Activated CD8-positive, alpha-beta T cell treated with anti-CD3 and anti-CD28 coated beads, Interleukin-2, amount 10 ng/mL, durations not matched to agents 7 days and 5 days (primary cell): ENCODE results near the gene TMEM233. TPM values are rescaled to one million over a fixed set of nuclear protein-coding genes. Genes with fewer than 3 reads are reported as not detected.

Source experiments
- ATAC-seq: fragments of 150-1000 bp; cut with Tn5 transposase; one replicate; pipeline ENCODE4 v1.10.0; 2021; ENCODE audit warnings: moderate library complexity
- CTCF ChIA-PET: fragments of 350-600 bp; sonication (Branson Sonifier 250); formaldehyde crosslinking; loops from one replicate; lab custom pipeline; 2021; ENCODE audit warnings: antibody characterized with exemption; lab: Charles Lee
- POLR2A ChIA-PET: fragments of 350-600 bp; sonication (Branson Sonifier 250); formaldehyde crosslinking; loops from one replicate; lab custom pipeline; 2021; ENCODE audit warnings: antibody characterized with exemption; lab: Charles Lee
- DNase-seq: peaks from one replicate; pipeline ENCODE4 v3.0.0-alpha.2; 2020
- H3K27ac Mint-ChIP-seq: one replicate; pipeline ENCODE4 v1.8.0; 2021; ENCODE audit warnings: mild to moderate bottlenecking, mixed read lengths
- H3K27me3 Mint-ChIP-seq: one replicate; pipeline ENCODE4 v1.8.0; 2021; ENCODE audit warnings: low read depth, mixed read lengths
- H3K36me3 Mint-ChIP-seq: one replicate; pipeline ENCODE4 v1.8.0; 2021; ENCODE audit warnings: low read depth, mixed read lengths
- H3K4me1 Mint-ChIP-seq: one replicate; pipeline ENCODE4 v1.8.0; 2021; ENCODE audit warnings: low read depth, mixed read lengths
- H3K4me3 Mint-ChIP-seq: one replicate; pipeline ENCODE4 v1.8.0; 2021; ENCODE audit warnings: mild to moderate bottlenecking, mixed read lengths
- H3K9me3 Mint-ChIP-seq: one replicate; pipeline ENCODE4 v1.8.0; 2022; ENCODE audit warnings: mixed read lengths; ENCODE audit not compliant: insufficient read depth
- total RNA-seq, 2 experiments: library from RNA; stranded (reverse); gene quantifications; one replicate each; pipeline ENCODE4 v1.2.3, GENCODE V29; 2021

Gene TMEM233
- total RNA-seq, 2 experiments from 2014 or later, result not detected

DNA sequence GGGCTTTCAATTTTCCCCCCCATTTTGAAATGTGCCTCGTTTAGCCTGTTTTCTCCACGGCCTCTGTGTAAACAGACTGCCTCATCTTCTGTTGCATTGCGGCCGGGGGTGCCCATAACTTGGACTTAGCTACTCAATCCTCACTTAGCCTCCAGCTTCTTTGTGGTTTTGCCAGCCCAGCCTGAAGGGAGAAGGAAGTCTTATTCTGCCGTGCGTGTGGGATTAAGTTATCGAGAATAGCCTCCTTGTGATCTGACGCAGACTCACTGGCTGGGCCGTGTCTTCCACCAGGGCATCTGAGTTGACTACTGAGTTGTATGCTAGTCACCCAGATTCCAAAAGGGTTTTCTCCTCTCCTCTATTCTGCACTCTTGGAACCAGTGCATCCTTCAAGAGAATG lies 82.4 kb downstream of the TMEM233 start:
- Mint-ChIP-seq H3K9me3 (no peaks in the 10 kb centered on the region), H3K4me3 (no peak overlapping the region), H3K36me3 (peaks cover 92% of the 10 kb centered on the region), H3K27ac (no peak overlapping the region), H3K4me1 (peaks cover 35% of the 10 kb centered on the region), H3K27me3 (no peaks in the 10 kb centered on the region)
- CTCF ChIA-PET, result no interaction called here
- DNase-seq (no peak), ATAC-seq (no peak)
- POLR2A ChIA-PET, result no interaction called here

DNA sequence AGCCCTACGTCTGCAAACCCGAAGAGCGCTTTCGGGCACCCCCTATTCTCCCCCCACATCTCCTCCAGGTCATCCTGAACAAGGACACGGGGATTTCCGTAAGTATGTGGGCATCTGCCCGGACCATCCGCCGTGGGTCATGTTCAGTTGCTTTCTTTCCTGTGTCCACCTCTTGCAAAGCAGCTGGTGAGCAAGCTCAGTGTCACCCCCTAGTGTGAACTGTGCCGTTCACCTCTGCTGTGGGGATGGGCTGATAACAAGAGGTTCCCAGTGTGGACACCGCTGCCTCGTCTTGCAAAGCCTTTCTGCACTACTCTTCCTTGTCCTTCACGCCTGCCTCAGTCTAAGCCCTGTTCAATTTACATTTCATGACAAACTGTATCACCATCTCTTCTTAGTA lies 83.0 kb downstream of the TMEM233 start:
- H3K36me3 Mint-ChIP-seq, result peaks cover 89% of the 10 kb centered on the region
- POLR2A ChIA-PET, result no interaction called here
- no peaks in the 10 kb centered on the region for H3K27me3 Mint-ChIP-seq

DNA sequence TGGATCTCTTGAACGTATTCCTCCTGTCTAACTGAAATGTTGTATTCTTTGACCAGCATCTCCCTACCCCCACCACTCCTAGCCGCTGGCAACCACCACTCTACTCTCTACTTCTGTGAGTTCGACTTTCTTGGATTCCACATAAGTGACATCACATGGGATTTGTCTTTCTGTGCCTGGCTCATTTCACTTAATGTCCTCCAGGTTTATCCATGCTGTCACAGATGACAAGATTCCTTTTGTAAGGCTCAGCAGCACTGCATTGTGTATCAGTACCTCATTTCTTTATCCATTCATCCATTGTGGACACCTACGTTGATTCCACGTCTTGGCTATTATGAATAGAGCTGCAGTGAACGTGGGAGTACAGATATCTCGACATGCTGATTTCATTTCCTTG lies 84.9 kb downstream of the TMEM233 start:
- peaks cover 28% of the 10 kb centered on the region for H3K4me1 Mint-ChIP-seq
- H3K36me3 Mint-ChIP-seq, result peaks cover 83% of the 10 kb centered on the region
- ChIA-PET POLR2A (interaction anchor here (0.8 kb wide), 1 partner anchor 10 kb away, joined by 3 read pairs; the partner anchor contains the start of gene PRKAB1), CTCF (interaction anchor here (3.5 kb wide), 1 partner anchor 10 kb away, joined by 11 read pairs; the partner anchor contains the start of gene PRKAB1)
- no peak for DNase-seq
- no peaks in the 10 kb centered on the region for H3K9me3 Mint-ChIP-seq
- no peak overlapping the region for H3K4me3 Mint-ChIP-seq
- H3K27ac Mint-ChIP-seq, result no peak overlapping the region
- no peaks in the 10 kb centered on the region for H3K27me3 Mint-ChIP-seq
- no peak for ATAC-seq

More for the DNA sequence above, 83.0 kb downstream of the TMEM233 start:
- Mint-ChIP-seq H3K4me1 (peaks cover 30% of the 10 kb centered on the region), H3K27ac (no peak overlapping the region), H3K4me3 (no peak overlapping the region), H3K9me3 (no peaks in the 10 kb centered on the region)
- no peak for DNase-seq
- CTCF ChIA-PET, result interaction anchor here (3.5 kb wide), 1 partner anchor 9 kb away, joined by 11 read pairs; the partner anchor contains the start of gene PRKAB1
- ATAC-seq, result no peak

DNA sequence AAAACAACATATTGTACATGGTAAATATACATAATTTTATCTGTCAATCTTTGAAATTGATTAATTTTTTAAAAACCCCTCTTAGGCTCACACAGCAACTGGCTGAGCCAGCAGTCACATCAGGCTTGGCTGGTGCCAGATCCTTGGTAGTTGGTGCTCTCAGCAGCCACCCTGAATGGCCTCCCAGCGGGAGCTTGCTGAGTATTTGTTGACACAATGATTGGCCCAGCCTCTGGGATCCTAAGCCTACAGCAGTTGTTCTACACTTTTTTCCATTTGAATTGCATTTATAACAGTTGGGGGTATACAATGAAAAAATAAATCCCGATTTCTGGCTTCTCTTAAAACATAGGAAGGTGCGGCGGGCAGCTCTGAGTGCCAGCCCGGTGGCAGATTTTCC lies 85.5 kb downstream of the TMEM233 start:
- Mint-ChIP-seq H3K9me3 (no peaks in the 10 kb centered on the region), H3K36me3 (peaks cover 79% of the 10 kb centered on the region), H3K27ac (no peak overlapping the region), H3K4me1 (peaks cover 24% of the 10 kb centered on the region), H3K27me3 (no peaks in the 10 kb centered on the region), H3K4me3 (no peak overlapping the region)
- DNase-seq, result no peak
- ChIA-PET POLR2A (interaction anchor here (0.8 kb wide), 1 partner anchor 11 kb away, joined by 3 read pairs; the partner anchor contains the start of gene PRKAB1), CTCF (interaction anchor here (3.5 kb wide), 1 partner anchor 11 kb away, joined by 11 read pairs; the partner anchor contains the start of gene PRKAB1)
- ATAC-seq, result no peak

DNA sequence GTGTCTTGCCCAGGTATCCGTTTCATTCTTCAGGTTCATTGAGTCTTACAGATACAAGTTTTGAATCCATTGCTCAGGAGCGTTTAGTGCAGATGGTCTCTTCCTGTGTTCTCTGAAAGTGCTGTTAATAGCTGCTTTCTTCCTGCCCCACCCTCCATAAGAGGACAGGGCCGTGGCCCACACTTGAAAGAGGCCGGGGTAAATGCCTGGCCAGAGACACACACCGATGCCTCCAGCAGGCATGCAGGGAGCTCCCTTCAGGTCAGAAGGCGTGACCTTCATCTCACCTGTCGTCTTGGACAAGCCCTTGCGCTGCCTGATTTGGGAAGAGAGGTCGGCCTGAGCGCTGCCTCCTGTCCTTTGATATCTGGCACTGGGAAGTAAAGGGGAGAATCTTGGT lies 85.9 kb downstream of the TMEM233 start:
- ChIA-PET CTCF (interaction anchor here (3.5 kb wide), 1 partner anchor 11 kb away, joined by 11 read pairs; the partner anchor contains the start of gene PRKAB1), POLR2A (no interaction called here)
- Mint-ChIP-seq H3K9me3 (no peaks in the 10 kb centered on the region), H3K36me3 (peaks cover 77% of the 10 kb centered on the region), H3K27me3 (no peaks in the 10 kb centered on the region), H3K4me1 (peaks cover 20% of the 10 kb centered on the region), H3K4me3 (no peak overlapping the region), H3K27ac (peak overlapping the region; percentile 39)
- DNase-seq, result no peak
- ATAC-seq, result no peak

DNA sequence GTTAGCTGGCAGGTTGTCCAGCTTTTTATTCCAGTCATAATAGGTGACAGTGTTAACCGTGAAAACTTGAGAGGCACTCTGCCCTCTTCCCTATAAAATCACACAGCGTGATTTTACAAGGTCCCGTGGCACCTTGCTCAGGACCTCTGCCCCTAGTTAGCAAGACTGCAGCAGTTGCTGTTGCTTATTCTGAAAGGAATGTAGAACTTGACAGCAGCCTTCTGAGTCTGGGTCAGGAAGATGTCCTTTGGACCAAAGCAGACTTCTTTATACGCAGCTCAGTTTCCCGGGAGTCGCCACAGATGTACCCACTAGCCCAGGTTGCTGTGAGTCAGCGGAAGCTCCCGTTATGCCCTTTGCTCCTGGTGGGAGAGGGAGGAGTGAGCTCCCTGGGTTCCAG lies 87.5 kb downstream of the TMEM233 start:
- DNase-seq (no peak), ATAC-seq (no peak)
- no peak overlapping the region for H3K4me3 Mint-ChIP-seq
- POLR2A ChIA-PET, result interaction anchor here (0.6 to 2.2 kb wide), 2 partner anchors 13 to 1581 kb away, joined by 3 to 9 read pairs; partner anchors contain the start of gene PRKAB1
- H3K9me3 Mint-ChIP-seq, result no peaks in the 10 kb centered on the region
- CTCF ChIA-PET, result interaction anchor here (1.0 to 3.5 kb wide), 2 partner anchors 9 to 13 kb away, joined by 3 to 23 read pairs; partner anchors contain the start of gene PRKAB1
- peaks cover 73% of the 10 kb centered on the region for H3K36me3 Mint-ChIP-seq
- no peak overlapping the region for H3K27ac Mint-ChIP-seq
- H3K4me1 Mint-ChIP-seq, result peaks cover 17% of the 10 kb centered on the region
- H3K27me3 Mint-ChIP-seq, result no peaks in the 10 kb centered on the region

DNA sequence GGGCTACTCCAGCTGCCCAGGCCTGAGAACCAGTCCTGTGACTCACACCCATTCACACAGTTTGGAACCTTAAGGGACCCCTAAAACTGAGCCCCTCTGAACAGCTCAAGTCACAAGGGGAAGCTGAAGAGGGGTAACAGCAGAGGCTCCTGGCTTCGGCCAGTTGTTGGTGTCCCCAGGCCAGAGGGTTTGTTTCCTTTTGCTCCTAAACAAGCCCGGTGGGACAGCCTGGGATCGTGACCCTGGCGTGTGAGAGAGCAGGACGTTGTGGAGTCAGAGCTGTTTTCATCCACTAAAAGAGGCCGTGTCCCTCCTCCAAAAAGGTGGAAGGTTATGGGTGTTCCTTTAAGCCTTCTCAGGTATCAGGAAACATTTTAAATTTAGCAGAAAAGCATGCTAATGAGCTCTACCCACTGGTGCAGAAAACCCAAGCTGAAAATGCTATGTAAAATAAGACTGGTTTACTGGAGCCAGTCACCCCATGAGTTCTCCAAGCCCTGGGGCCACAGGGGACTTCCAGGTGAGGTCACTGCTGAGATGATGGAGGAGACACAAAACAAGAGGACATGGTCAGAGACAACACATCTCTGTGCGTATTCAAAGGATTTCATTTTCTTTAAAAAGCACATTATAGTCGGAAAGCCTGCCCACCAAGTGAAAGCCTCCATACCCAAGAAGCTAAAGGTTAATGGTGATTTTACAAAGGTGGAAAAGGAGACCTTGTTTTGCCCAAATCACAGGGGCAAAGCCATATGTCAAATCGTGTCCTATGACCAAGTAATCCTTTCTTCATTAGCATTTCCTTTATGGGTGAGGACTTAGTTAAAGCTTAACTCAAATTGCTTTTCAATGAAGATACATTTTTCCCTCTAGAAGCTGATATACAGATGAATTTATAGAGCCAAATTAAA lies 88.4 kb downstream of the TMEM233 start:
- ATAC-seq (no peak), DNase-seq (no peak)
- ChIA-PET CTCF (interaction anchor here (0.7 to 3.5 kb wide), 4 partner anchors 10 to 98 kb away, joined by 3 to 23 read pairs (median 4); partner anchors contain the start of gene PRKAB1), POLR2A (interaction anchor here (1.0 to 2.2 kb wide), 2 partner anchors 14 to 30 kb away, joined by 3 to 9 read pairs; partner anchors contain the start of gene PRKAB1)
- no peaks in the 10 kb centered on the region for H3K9me3 Mint-ChIP-seq
- H3K27me3 Mint-ChIP-seq, result no peaks in the 10 kb centered on the region
- peaks cover 72% of the 10 kb centered on the region for H3K36me3 Mint-ChIP-seq
- H3K27ac Mint-ChIP-seq, result peak overlapping the region; percentile 77
- H3K4me3 Mint-ChIP-seq, result no peak overlapping the region
- peaks cover 17% of the 10 kb centered on the region for H3K4me1 Mint-ChIP-seq

DNA sequence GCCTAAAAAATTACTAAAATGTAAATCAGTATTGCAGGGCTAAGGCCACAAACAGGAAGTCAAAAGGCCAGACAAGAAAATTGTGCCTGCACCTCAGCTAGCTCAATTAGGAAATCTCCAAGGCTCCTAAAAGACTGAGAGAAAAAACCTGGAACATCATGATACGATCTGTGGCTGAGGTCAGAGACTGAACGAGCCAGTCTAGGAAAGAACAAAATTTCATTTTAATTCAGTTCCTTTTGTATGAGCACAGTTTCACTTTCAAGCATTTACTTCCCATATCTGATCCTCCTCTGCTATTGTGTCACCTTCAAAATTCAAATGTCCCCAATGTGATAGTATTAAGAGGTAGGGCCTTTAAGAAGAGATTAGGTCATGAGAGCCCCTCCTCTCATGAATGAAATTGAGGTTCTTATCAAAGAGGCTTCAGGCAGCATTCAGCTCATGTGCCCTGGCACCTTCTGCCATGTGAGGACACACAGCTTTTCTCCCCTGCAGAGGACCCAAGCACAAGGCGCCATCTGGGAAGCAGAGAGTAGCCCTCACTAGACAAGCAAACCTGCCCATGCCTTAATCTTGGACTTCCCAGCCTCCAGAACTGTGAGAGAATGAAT lies 89.2 kb downstream of the TMEM233 start:
- ChIA-PET CTCF (interaction anchor here (0.7 to 3.5 kb wide), 4 partner anchors 11 to 98 kb away, joined by 3 to 23 read pairs (median 4); partner anchors contain the start of gene PRKAB1), POLR2A (interaction anchor here (2.2 kb wide), 1 partner anchor 15 kb away, joined by 9 read pairs; the partner anchor contains the start of gene PRKAB1)
- ATAC-seq (peak; percentile 36), DNase-seq (no peak)
- Mint-ChIP-seq H3K27ac (peak overlapping the region; percentile 77), H3K27me3 (no peaks in the 10 kb centered on the region), H3K9me3 (no peaks in the 10 kb centered on the region), H3K4me3 (no peak overlapping the region), H3K4me1 (peaks cover 17% of the 10 kb centered on the region), H3K36me3 (peaks cover 73% of the 10 kb centered on the region)

DNA sequence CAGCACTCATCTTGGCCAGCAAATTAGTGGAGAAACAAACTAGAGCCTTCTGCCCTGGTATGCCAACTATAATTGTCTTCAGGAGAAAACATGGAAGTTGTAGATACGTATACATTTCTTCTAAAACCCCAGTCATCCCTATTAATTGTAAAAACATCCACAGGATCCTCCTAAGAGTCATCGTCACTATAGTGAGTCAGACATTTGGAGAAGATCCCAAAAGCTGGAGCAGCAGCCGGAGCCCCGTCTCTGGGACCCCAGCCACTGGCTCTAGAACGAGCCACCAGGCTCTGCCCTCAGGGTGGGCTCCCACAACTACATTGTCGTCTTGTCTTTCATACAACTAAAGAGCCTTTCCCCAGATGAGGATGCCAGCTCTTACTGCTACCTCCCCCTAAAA lies 89.8 kb downstream of the TMEM233 start:
- no peak for DNase-seq
- ChIA-PET CTCF (interaction anchor here (1.9 to 3.5 kb wide), 2 partner anchors 12 to 15 kb away, joined by 6 to 23 read pairs; partner anchors contain the start of gene PRKAB1), POLR2A (no interaction called here)
- Mint-ChIP-seq H3K4me1 (peaks cover 17% of the 10 kb centered on the region), H3K27me3 (no peaks in the 10 kb centered on the region), H3K9me3 (no peaks in the 10 kb centered on the region), H3K27ac (no peak overlapping the region), H3K36me3 (peaks cover 72% of the 10 kb centered on the region), H3K4me3 (no peak overlapping the region)
- no peak for ATAC-seq

DNA sequence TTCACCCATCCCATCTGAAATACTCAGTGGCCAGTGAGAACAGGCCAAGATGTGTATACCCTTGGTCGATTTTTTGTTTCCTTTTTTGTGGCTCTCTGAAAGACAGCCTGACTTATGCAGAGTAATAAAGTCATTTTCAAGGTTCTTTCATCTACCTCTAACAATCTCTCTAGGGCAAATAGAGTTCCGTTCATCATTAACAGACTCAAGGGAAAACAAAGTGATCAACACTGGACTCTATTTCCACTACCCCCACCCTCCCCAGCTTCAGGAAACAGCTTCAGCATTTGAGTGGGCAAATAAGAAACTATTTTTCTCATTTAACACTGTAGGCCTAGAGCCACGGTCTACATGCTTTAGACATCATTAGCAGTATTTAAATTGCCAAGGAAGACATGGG lies 90.2 kb downstream of the TMEM233 start:
- ATAC-seq (no peak), DNase-seq (no peak)
- Mint-ChIP-seq H3K4me3 (no peak overlapping the region), H3K27ac (no peak overlapping the region), H3K27me3 (no peaks in the 10 kb centered on the region), H3K4me1 (peaks cover 17% of the 10 kb centered on the region), H3K9me3 (no peaks in the 10 kb centered on the region), H3K36me3 (peaks cover 71% of the 10 kb centered on the region)
- ChIA-PET CTCF (interaction anchor here (3.5 kb wide), 1 partner anchor 12 kb away, joined by 23 read pairs; no protein-coding TSS in a partner anchor), POLR2A (no interaction called here)

DNA sequence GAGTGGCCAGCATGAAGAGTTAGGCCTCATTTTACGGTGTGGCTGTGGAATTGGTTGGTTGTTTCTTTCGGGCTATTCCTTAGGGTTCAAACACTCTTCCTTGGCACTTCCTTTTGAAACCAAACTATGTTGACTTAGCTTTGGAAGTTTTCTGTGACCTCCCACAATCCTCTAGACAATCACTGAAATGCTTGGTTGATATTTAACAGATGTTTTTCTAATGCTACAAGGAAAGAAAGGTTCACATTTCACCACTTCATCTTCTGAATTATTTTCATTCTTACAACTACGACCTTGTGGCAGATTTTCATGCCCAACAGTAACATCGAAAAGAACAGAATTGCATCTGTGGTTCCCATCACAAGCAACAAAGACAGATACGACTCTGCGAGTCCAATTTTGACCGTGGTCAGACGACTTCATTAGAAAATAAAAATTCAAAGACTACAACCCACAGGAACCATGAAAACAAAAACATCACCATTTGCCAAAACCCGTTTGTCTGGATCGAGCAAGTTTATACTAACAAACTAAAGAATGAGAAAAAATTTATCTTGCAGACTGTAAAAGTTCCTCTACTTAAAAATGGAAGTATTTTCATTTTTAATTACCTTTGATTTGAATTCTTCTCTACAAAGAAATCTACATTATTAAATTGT lies 91.3 kb downstream of the TMEM233 start:
- Mint-ChIP-seq H3K4me1 (peaks cover 17% of the 10 kb centered on the region), H3K4me3 (no peak overlapping the region), H3K27me3 (no peaks in the 10 kb centered on the region), H3K36me3 (peaks cover 65% of the 10 kb centered on the region), H3K9me3 (no peaks in the 10 kb centered on the region), H3K27ac (no peak overlapping the region)
- ATAC-seq (no peak), DNase-seq (no peak)
- ChIA-PET POLR2A (no interaction called here), CTCF (no interaction called here)
